GM18502 (cell line): Measurements from ENCODE around the gene PPP4R4.
"Not testable (repeated sequence)": the region's sequence is repeated elsewhere in the genome, so short reads cannot be mapped to it uniquely, and the experiment has no call there.

ENCODE experiments used
- ATAC-seq: cut with Tn5 transposase; IDR thresholded peaks from one replicate; pipeline ENCODE4 v1.9.1; 2021; ENCODE audit warnings: mild to moderate bottlenecking; ENCODE audit not compliant: unreplicated experiment, poor library complexity

Gene PPP4R4

GRCh38 chr14:94175011-94175745 lies 1.1 kb downstream of the PPP4R4 start:
- no peak for ATAC-seq

GRCh38 chr14:94175747-94176146 lies 1.6 kb downstream of the PPP4R4 start:
- no peak for ATAC-seq

GRCh38 chr14:94176808-94177207 lies 2.7 kb downstream of the PPP4R4 start:
- no peak for ATAC-seq

- ATAC-seq = no peak
Observed at GRCh38 chr14:94177806-94178205, 3.7 kb downstream of the PPP4R4 start.

GRCh38 chr14:94179244-94179643 lies 5.1 kb downstream of the PPP4R4 start:
- ATAC-seq = no peak

- peak; percentile 78 for ATAC-seq
Observed at GRCh38 chr14:94180655-94181271, 6.6 kb downstream of the PPP4R4 start.

GRCh38 chr14:94181835-94182234 lies 7.7 kb downstream of the PPP4R4 start:
- ATAC-seq = no peak

GRCh38 chr14:94192536-94192935 lies 18.4 kb downstream of the PPP4R4 start:
- ATAC-seq = no peak

- no peak for ATAC-seq
Observed at GRCh38 chr14:94193776-94194175, 19.7 kb downstream of the PPP4R4 start.

GRCh38 chr14:94196057-94196456 lies 21.9 kb downstream of the PPP4R4 start:
- no peak for ATAC-seq

- ATAC-seq = no peak
Observed at GRCh38 chr14:94203473-94204210, 29.5 kb downstream of the PPP4R4 start.

GRCh38 chr14:94213021-94213420 lies 38.9 kb downstream of the PPP4R4 start:
- ATAC-seq = no peak

GRCh38 chr14:94213741-94214140 lies 39.6 kb downstream of the PPP4R4 start:
- ATAC-seq = no peak

- ATAC-seq = no peak
Observed at GRCh38 chr14:94217116-94217515, 43.0 kb downstream of the PPP4R4 start.

- ATAC-seq = not testable (repeated sequence)
Observed at GRCh38 chr14:94218198-94218886, 44.2 kb downstream of the PPP4R4 start.

- no peak for ATAC-seq
Observed at GRCh38 chr14:94224040-94224439, 49.9 kb downstream of the PPP4R4 start.

- no peak for ATAC-seq
Observed at GRCh38 chr14:94225460-94226378, 51.6 kb downstream of the PPP4R4 start.

GRCh38 chr14:94227029-94227428 lies 52.9 kb downstream of the PPP4R4 start:
- no peak for ATAC-seq

- ATAC-seq = no peak
Observed at GRCh38 chr14:94237046-94237445, 62.9 kb downstream of the PPP4R4 start.

GRCh38 chr14:94237983-94238382 lies 63.9 kb downstream of the PPP4R4 start:
- no peak for ATAC-seq
